Kidney epithelial cell (primary cell): ENCODE results near the gene CIAO1. TPM values are rescaled to one million over a fixed set of nuclear protein-coding genes. Genes with fewer than 3 reads are reported as not detected.

Experiments
- DNase-seq: peaks from one replicate; pipeline ENCODE4 v3.0.0-alpha.2; 2010; ENCODE audit warnings: low read depth
- H3K27me3 ChIP-seq: 2 replicates; pipeline ENCODE4 v1.6.0; 2011; ENCODE audit warnings: low read length; ENCODE audit not compliant: control insufficient read depth, insufficient read depth
- H3K36me3 ChIP-seq: 2 replicates; pipeline ENCODE4 v1.5.1; 2011; ENCODE audit warnings: low read length; ENCODE audit not compliant: control insufficient read depth, insufficient read depth
- H3K4me3 ChIP-seq: 2 replicates; pipeline ENCODE4 v1.5.1; 2011; ENCODE audit warnings: low read depth, mild to moderate bottlenecking, control low read depth, low read length
- CTCF ChIP-seq: IDR thresholded peaks from 2 replicates; pipeline ENCODE4 v1.5.1; 2011; ENCODE audit warnings: mild to moderate bottlenecking, moderate library complexity, low read length, control low read depth, inconsistent platforms; ENCODE audit not compliant: insufficient read depth, poor library complexity, severe bottlenecking
- total RNA-seq: library from RNA; depleted of rRNA; stranded (reverse); fragments of >200 nt; gene quantifications from 2 replicates; pipeline ENCODE4 v1.2.3, GENCODE V29; 2015

Gene CIAO1
- total RNA-seq, 1 donor from 2014 or later: 73.7 TPM

- TF ChIP-seq CTCF: peak; percentile 65
- Histone ChIP-seq H3K36me3 (peaks cover 2% of the 10 kb centered on the region), H3K27me3 (no peaks in the 10 kb centered on the region), H3K4me3 (peak overlapping the region; percentile 91)
- no peak for DNase-seq
Measured at GRCh38 chr2:96264656-96265348, 1.2 kb upstream of the CIAO1 start.

GRCh38 chr2:96265349-96265839, 631 bp upstream of the CIAO1 start:
- no peaks in the 10 kb centered on the region for H3K27me3 ChIP-seq
- peak overlapping the region; percentile 91 for H3K4me3 ChIP-seq
- H3K36me3 ChIP-seq: peaks cover 2% of the 10 kb centered on the region
- no peak for DNase-seq
- TF ChIP-seq CTCF: no peak

GRCh38 chr2:96267159-96267971, 1.3 kb downstream of the CIAO1 start:
- Histone ChIP-seq H3K36me3 (peaks cover 2% of the 10 kb centered on the region), H3K4me3 (peak overlapping the region; percentile 91), H3K27me3 (no peaks in the 10 kb centered on the region)
- no peak for DNase-seq
- peak; percentile 52 for TF ChIP-seq CTCF

GRCh38 chr2:96271995-96272394, 6.0 kb downstream of the CIAO1 start:
- H3K27me3 ChIP-seq: no peaks in the 10 kb centered on the region
- H3K36me3 ChIP-seq: peaks cover 4% of the 10 kb centered on the region
- DNase-seq: no peak
- no peak overlapping the region for H3K4me3 ChIP-seq
- no peak for TF ChIP-seq CTCF

- Histone ChIP-seq H3K36me3 (peaks cover 3% of the 10 kb centered on the region), H3K27me3 (no peaks in the 10 kb centered on the region), H3K4me3 (no peak overlapping the region)
- TF ChIP-seq CTCF: no peak
- DNase-seq: no peak
Measured at GRCh38 chr2:96273763-96274162, 7.7 kb downstream of the CIAO1 start.
